Osteoblast (primary cell): ENCODE measurements around the gene SPEG. TPM values are rescaled to one million over a fixed set of nuclear protein-coding genes. Genes with fewer than 3 reads are reported as not detected.

Experiments
- DNase-seq: peaks from one replicate; pipeline ENCODE4 v3.0.0; 2011; ENCODE audit warnings: low spot score, mixed read lengths; ENCODE audit not compliant: insufficient read length; ENCODE audit errors: missing footprints
- H2AFZ ChIP-seq: 2 replicates; pipeline ENCODE4 v1.6.0; 2011; ENCODE audit warnings: mild to moderate bottlenecking, low read length
- H3K27ac ChIP-seq: 2 replicates; pipeline ENCODE4 v1.5.1; 2011; ENCODE audit warnings: mild to moderate bottlenecking, low read depth, low read length, moderate library complexity
- H3K27me3 ChIP-seq: 2 replicates; pipeline ENCODE4 v1.6.0; 2012; ENCODE audit warnings: mild to moderate bottlenecking, control low read depth, inconsistent platforms, low read length, moderate library complexity; ENCODE audit not compliant: insufficient read depth
- H3K36me3 ChIP-seq: 2 replicates; pipeline ENCODE4 v1.5.1; 2011; ENCODE audit warnings: mild to moderate bottlenecking, low read length, control low read depth, moderate library complexity; ENCODE audit not compliant: insufficient read depth
- H3K4me1 ChIP-seq: 2 replicates; pipeline ENCODE4 v1.5.1; 2011; ENCODE audit warnings: mild to moderate bottlenecking, low read length, control low read depth, moderate library complexity; ENCODE audit not compliant: insufficient read depth
- H3K4me2 ChIP-seq: 2 replicates; pipeline ENCODE4 v1.6.0; 2011; ENCODE audit warnings: mild to moderate bottlenecking, low read length; ENCODE audit not compliant: insufficient read depth
- H3K4me3 ChIP-seq: fragments of 200-600 bp; sonication (generic); 3 replicates; pipeline ENCODE4 v1.5.1; 2012; ENCODE audit warnings: mild to moderate bottlenecking, low read length, inconsistent platforms; ENCODE audit not compliant: insufficient read depth
- H3K79me2 ChIP-seq: 2 replicates; pipeline ENCODE4 v1.6.0; 2012; ENCODE audit warnings: mild to moderate bottlenecking, low read length, control low read depth, inconsistent platforms; ENCODE audit not compliant: insufficient read depth
- H3K9me3 ChIP-seq: 2 replicates; pipeline ENCODE4 v1.5.1; 2011; ENCODE audit warnings: low read depth, low read length, control low read depth
- H4K20me1 ChIP-seq: 2 replicates; pipeline ENCODE4 v1.6.0; 2012; ENCODE audit warnings: mild to moderate bottlenecking, low read length, control low read depth; ENCODE audit not compliant: insufficient read depth
- CTCF ChIP-seq: IDR thresholded peaks from 2 replicates; pipeline ENCODE4 v1.5.1; 2011; ENCODE audit warnings: mild to moderate bottlenecking, low read depth, low read length, moderate library complexity; ENCODE audit errors: extremely low read depth
- total RNA-seq: library from RNA; depleted of rRNA; stranded (reverse); fragments of >200 nt; gene quantifications from 2 replicates; pipeline ENCODE4 v1.2.3, GENCODE V29; 2012

SPEG gene
- total RNA-seq, 1 donor: 26.4 TPM

DNA sequence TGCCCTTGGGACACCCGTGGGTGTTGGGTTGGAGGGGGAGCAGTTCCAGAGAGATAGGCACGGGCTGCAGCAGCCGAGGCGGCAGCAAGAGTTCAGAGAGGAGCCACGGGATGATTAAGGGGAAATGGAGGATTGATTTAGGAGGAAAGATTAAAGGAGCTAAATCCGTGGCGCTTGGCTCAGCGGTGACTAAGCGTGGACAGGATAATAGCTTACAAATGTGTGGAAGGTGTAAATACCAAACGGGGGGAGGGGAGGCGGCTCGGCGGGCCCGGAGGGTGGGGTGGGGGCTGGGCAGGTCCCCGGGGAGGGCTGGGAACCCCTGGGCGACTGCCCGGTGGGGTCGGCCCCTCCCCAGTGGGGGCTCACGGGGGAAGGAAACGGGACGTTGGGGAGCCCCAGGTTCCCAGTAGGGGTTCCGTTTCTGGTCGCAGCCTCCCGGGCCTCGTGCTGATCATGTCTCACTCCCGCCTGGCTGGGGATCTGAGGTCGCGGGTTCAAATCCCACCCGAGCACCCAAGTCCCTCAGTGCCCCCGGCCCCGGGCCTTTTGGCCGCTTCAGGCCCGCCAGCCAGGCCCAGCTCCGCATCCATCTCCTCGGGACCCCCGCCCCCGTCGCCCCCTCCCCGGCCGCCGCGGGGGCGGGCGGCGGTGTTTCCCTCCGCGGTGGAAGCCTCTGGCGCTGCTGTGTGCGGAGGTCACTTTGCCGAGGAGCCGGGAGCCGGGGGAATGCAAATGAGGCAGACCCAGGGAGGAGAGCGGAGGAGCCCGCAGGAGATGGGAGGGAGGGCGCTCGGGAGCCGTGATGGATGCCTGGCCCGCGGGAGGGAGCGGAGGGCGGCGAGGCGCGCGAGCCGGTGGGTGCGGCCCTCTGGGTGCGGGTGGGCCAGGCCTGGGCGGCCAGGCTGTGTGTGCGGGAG is 87.7 kb downstream of the SPEG start:
- H3K27ac ChIP-seq: peak overlapping the region; percentile 54

DNA sequence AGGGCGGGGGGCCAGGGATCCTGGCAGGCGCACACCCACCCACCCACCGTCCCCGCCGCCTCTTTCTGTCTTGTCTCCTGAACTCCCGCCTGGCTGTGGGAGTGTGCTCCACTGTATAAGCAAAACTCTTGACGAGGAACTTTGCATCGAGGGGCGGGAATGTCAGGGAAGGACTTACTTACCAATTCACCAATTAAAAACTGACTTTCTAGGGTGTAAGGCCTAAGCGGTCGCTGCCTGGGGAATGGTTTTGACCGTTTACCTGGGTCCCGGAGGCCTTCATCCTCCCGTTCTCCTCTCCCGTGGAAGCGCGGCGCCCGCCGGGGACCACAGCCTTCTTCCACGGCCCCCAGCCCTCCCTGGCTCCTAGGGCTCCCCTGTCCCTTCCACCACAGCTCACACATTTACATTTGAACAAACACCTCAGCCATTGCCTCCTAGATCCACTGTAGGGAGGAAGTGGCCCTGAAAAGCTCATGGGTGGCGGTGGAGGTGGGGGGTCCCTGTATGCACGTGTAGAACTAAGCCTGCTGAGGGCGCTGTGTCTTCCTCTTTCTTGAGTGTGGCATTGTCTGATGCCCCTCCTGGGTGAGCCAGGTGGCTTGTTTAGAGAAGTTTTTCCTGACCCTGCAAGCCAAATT is 88.5 kb downstream of the SPEG start:
- peaks cover 19% of the 10 kb centered on the region for H3K27me3 ChIP-seq
- no peak overlapping the region for H3K27ac ChIP-seq
- H4K20me1 ChIP-seq: no peaks in the 10 kb centered on the region
- no peaks in the 10 kb centered on the region for H3K9me3 ChIP-seq
- peak overlapping the region; percentile 65 for H3K4me3 ChIP-seq
- peak overlapping the region; percentile 71 for H3K4me2 ChIP-seq
- H3K79me2 ChIP-seq: no peaks in the 10 kb centered on the region
- peaks cover 16% of the 10 kb centered on the region for H3K4me1 ChIP-seq
- no peak overlapping the region for H2AFZ ChIP-seq
- no peak for DNase-seq
- no peaks in the 10 kb centered on the region for H3K36me3 ChIP-seq
- no peak for TF ChIP-seq CTCF

More for the DNA sequence above, 87.7 kb downstream of the SPEG start:
- Histone ChIP-seq H3K4me1 (peaks cover 16% of the 10 kb centered on the region), H3K9me3 (no peaks in the 10 kb centered on the region), H3K79me2 (no peaks in the 10 kb centered on the region), H2AFZ (no peak overlapping the region), H3K36me3 (no peaks in the 10 kb centered on the region), H3K27me3 (peaks cover 13% of the 10 kb centered on the region), H3K4me2 (peak overlapping the region; percentile 71), H4K20me1 (no peaks in the 10 kb centered on the region), H3K4me3 (peak overlapping the region; percentile 65)
- no peak for TF ChIP-seq CTCF
- peak; percentile 97 for DNase-seq

- H3K79me2 ChIP-seq: no peaks in the 10 kb centered on the region
- H3K9me3 ChIP-seq: no peaks in the 10 kb centered on the region
- no peak overlapping the region for H3K27ac ChIP-seq
- no peak overlapping the region for H2AFZ ChIP-seq
- no peak for TF ChIP-seq CTCF
- peaks cover 35% of the 10 kb centered on the region for H3K27me3 ChIP-seq
- H4K20me1 ChIP-seq: no peaks in the 10 kb centered on the region
- peaks cover 18% of the 10 kb centered on the region for H3K4me1 ChIP-seq
- H3K4me2 ChIP-seq: no peak overlapping the region
- no peak overlapping the region for H3K4me3 ChIP-seq
- DNase-seq: no peak
- no peaks in the 10 kb centered on the region for H3K36me3 ChIP-seq
Measured at GRCh38 chr2:219524817-219525216, 90.2 kb downstream of the SPEG start.
